AG09319 (cell line): ENCODE data around the gene UCHL5.

ENCODE experiments used
- DNase-seq: peaks from one replicate; pipeline ENCODE4 v3.0.0-alpha.2; 2010; ENCODE audit warnings: low read depth; ENCODE audit errors: extremely low read depth
- TF ChIP-seq, protein P1 (sequence below): IDR thresholded peaks from 2 replicates; pipeline ENCODE4 v1.5.1; 2011; ENCODE audit warnings: low read depth, mild to moderate bottlenecking, inconsistent platforms, low read length, moderate library complexity

The UCHL5 gene

DNA sequence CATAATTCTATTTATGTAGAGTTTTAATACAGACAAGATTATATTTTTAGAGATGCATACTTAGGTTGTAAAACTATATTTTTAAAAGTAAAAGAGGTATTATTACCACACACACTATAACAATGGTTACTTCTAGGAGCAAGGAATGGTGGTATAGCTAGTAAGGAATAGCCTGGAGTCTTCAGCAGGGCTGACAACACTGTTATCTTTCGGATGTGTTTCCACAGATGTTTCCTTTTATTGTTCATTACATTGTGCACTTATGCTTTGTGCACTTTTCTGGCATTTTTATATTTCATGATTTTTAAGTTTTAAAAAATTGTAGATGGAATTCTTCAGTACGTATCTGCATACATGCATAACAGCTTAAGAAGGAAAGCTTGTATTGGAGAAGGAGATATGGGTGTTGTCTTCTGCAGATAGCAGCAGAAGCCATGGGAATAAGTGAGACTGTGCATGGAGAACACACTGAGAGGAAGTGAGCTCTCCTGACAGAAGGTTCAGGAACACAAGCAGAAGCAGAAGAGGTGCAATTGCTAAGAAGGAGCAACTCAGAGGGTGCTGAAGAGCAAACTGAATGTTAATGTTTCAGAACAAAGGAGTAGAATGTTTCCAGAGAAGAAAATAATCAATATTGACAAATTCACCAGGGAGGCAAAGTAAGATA is 91.8 kb downstream of the UCHL5 start:
- DNase-seq, result no peak
- TF ChIP-seq, protein P1, sequence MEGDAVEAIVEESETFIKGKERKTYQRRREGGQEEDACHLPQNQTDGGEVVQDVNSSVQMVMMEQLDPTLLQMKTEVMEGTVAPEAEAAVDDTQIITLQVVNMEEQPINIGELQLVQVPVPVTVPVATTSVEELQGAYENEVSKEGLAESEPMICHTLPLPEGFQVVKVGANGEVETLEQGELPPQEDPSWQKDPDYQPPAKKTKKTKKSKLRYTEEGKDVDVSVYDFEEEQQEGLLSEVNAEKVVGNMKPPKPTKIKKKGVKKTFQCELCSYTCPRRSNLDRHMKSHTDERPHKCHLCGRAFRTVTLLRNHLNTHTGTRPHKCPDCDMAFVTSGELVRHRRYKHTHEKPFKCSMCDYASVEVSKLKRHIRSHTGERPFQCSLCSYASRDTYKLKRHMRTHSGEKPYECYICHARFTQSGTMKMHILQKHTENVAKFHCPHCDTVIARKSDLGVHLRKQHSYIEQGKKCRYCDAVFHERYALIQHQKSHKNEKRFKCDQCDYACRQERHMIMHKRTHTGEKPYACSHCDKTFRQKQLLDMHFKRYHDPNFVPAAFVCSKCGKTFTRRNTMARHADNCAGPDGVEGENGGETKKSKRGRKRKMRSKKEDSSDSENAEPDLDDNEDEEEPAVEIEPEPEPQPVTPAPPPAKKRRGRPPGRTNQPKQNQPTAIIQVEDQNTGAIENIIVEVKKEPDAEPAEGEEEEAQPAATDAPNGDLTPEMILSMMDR, result no peak

- DNase-seq, result no peak
- TF ChIP-seq, protein P1, result no peak
These were observed 93.1 kb downstream of the UCHL5 start for GRCh38 chr1:192966073-192966472.

DNA sequence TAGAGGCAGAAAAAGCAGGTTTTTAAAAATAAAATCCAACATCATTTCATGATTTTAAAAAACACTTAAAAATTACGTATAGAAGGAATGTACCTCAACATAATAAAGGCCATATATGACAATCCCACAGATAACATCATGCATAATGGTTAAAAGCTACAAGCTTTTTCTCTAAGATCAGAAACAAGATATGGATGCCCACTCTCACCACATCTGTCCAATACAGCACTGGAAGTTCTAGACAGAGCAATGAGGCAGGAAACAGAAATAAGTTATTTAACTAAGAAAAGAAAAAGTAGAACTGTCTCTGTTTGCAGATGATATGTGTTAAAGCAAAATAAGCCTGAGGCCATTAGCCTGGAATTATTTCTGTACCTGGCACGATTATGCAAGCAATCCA is 96.3 kb downstream of the UCHL5 start:
- TF ChIP-seq, protein P1, result no peak
- no peak for DNase-seq
